Anterior cingulate cortex (tissue), 58 donors: Measurements from ENCODE around the gene BCAP31.
"Not testable (repeated sequence)": the region's sequence is repeated elsewhere in the genome, so short reads cannot be mapped to it uniquely, and the experiment has no call there.

Source experiments
- DNase-seq, 58 donors: peaks; one replicate each; lab custom pipeline; 2025; lab: John Stamatoyannopoulos, UW

The BCAP31 gene

DNA sequence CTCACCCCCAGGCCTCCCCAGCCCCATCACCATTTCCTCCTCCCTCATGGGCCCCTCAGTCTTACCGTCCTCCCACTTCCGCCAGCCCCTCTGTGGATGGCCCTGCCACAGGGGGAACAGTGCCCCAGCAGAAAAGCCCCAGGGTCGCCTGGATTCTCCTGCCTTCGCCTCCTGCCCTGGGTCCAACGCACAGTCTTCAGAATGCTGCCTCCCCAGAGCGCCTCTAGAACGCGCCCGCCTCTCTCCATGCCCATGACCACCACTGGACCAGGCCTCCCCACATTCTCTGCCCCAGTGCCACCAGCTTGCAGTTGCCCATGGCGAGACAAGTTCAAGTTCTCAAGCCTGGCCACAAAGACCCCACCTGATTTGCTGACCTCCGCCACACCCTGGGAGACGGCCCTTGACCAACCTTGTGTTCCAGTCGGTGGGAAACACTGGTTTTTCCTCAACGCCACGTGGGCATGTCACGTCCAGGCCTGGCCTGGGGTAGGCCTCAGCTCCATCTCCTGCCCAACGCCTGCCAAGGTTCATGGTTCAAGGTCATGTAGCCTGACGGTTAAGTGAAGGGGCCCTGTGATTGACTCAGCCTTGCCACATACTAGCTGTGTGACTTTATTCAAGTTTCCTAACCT lies 39.2 kb upstream of the BCAP31 start:
- no peak for DNase-seq

DNA sequence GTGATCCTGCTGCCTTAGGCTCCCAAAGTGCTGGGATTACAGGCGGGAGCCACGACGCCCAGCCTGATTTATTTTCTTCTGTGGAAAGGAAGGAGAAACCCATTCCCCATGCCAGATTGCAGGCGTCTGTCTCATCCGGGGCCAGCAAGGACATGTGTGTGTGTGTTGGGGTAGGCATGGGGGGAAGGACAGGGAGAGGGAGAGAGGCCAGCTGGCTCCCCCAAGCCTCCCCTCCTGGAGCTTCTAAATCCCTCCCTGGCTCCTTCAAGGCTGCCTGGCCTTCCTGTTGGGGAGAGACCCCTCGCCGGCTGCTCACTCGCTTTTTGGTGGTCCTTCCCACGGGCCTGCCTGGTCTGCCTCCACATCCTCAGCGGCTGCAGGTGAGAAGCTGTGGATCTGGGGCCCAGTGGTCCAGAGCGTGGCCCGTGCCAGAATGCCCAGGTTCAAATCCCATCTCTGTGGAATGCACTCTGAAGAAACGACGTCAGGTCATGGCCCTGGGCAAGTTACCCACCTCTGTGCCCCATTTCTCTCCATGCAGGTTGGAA lies 38.5 kb upstream of the BCAP31 start:
- no peak for DNase-seq

- no peak for DNase-seq
These were observed 37.7 kb upstream of the BCAP31 start for GRCh38 chrX:153761863-153762262.

GRCh38 chrX:153755136-153755535 lies 30.9 kb upstream of the BCAP31 start:
- DNase-seq: no peak

DNA sequence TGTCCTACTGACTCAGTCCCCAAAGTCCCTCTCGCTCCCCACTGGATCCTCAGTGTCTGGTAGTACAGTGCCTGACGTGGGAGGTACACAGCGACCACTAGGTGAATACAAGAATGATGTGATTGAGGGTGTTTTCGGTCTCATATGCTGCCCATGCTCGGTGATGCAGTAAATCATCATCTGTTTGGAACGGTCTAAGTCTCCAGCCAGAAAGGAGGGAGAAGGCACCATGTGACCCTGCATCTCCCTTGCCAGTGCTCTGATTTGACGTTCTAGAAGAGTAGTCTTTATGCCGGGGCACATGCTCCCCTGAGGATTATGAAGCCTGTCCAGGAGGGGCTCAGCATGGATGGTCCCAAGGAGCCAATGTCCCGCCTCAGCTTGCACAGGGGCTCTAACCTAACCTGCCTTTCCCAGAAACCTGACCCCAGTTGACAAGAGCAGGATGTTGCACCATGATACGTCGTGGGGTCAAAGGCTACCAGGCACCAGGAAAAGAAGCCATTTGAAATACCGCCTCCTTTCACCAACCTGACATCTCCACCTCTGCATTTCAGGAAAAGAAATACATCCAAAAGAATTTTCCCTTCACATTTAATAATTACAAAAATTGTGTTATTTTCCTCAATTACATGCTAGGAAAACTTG lies 26.1 kb upstream of the BCAP31 start:
- DNase-seq: no peak

- DNase-seq: peak in 1 of 58 donors; percentile 10
These were observed 24.8 kb upstream of the BCAP31 start for GRCh38 chrX:153749017-153749416.

- not testable (repeated sequence) for DNase-seq
These were observed 22.8 kb upstream of the BCAP31 start for GRCh38 chrX:153746991-153747390.

GRCh38 chrX:153746359-153746758 lies 22.2 kb upstream of the BCAP31 start:
- DNase-seq: no peak

DNA sequence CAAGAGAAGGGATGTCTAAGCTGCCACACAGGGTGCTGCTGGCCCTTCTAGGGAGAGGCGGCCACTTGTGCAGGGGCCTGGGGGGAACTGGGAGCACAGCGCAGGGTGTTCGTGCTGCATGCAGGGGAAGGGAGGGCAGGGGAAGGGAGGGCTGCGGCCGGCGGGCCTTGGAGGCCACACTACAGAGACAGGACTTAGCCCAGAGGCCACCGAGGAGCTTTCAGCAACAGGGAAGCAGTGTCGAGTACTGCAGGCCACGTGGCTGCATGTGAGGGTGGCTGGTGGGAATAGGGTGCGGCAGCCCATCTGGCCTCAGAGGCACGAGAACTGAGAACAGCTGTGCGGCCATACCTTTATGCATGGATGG lies 20.9 kb upstream of the BCAP31 start:
- not testable (repeated sequence) for DNase-seq

DNA sequence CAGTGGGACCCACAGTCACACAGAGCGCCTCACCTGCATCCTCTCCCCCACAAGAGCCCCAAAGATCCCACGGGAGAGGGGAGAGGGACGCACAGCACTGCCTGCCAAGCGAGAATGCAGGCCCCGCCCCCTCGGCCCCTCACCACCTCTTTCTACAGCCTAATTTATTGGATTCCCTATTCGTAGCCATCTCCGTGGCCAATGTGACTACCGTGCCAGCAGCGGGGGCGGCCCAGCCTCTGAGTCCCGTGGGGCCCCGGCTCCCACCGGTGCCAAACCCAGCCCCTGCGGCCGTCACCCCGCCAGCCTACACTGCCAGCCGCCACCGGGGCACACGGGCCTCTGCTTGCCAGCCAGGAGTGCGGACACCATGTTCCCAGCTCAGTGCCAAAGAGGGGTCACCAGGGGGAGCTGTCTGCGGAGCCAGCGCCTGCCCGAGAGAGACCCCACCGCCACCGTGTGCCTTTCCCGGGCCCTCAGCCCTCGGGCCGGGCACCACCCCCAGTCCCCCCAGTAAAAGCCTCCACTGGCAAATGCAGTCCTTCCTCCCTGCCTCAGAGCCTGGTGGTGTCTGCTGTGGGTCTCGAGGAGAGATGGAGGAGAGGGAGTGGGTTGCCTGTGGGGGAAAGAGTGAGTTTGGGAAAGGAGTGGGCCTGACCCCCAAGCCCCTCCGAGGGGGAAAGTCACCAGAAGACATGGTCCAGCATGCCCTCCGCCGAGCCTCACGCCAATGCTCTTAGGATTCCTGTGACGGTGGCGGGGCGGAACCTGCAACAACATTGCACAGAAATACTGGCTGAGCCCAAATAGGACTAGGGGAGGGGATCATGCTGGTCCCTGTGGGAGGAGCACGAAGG lies 20.3 kb upstream of the BCAP31 start:
- peak in 6 of 58 donors; percentile 10 to 53 (median 24) for DNase-seq

- DNase-seq: not testable (repeated sequence)
These were observed 19.5 kb upstream of the BCAP31 start for GRCh38 chrX:153743468-153744209.

DNA sequence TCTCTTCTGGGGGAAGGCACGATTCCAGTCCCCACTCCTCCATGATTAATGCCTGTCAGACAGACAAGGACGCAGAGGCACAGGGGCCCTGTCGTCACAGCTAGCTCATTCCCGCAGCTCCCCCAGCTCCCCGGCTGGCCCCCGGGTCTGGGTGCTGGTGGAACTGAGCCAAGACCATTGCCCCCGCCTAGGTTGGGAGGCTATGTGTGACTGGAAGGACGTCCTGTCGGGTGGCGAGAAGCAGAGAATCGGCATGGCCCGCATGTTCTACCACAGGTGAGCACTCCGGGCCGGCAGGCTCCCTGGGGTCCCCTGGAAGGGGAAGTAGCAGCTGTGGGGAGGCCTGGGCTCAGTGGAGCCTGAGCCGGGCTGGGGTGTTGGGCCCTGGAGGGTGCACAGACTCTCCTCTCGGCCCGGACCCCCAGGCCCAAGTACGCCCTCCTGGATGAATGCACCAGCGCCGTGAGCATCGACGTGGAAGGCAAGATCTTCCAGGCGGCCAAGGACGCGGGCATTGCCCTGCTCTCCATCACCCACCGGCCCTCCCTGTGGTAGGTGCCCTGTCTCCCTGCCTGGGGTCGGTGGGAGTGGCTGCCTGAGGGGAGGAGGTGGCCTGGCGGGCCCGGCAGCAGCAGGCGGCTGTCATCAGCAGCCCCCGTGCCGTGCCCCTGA lies 18.7 kb upstream of the BCAP31 start:
- DNase-seq: not testable (repeated sequence)

DNA sequence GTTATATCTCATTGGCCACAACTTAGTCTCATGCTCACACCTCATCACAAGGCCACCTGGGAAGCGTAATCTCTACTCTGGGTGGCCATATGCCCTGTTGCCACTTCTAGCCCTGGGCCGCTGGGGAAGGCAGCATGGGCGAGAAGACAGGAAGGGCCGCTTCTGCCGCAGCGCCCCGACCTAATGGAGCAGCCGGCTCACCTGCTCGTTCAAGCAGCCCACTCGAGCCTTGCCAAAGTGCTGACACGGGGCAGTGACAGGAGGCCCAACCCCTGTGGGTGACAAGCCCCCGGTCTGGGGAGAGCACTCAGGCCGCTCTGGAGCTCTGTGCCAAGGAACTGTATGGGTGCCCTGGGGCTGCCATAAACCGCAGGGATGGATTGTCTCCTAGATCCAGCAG lies 17.9 kb upstream of the BCAP31 start:
- DNase-seq: not testable (repeated sequence)

DNA sequence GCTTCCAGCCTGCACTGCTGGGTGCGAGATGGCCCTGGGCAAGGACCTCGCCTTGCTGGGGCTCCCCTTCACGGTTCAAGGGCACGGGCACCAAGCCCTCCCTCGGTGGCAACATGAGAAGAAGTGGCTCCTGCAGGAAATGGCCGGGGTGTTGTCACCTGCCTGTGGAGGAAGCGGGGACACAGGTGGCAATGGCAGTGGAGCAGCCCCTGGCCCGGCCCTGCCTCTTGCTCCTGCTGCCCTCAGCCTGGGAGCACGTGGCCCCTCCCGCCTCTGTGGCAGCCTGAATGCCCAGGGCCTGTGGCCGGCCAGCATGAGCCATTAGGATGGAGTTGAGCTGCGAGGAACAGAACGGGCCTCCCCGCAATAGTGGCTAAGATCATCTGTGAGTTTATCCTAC lies 17.3 kb upstream of the BCAP31 start:
- DNase-seq: no peak

DNA sequence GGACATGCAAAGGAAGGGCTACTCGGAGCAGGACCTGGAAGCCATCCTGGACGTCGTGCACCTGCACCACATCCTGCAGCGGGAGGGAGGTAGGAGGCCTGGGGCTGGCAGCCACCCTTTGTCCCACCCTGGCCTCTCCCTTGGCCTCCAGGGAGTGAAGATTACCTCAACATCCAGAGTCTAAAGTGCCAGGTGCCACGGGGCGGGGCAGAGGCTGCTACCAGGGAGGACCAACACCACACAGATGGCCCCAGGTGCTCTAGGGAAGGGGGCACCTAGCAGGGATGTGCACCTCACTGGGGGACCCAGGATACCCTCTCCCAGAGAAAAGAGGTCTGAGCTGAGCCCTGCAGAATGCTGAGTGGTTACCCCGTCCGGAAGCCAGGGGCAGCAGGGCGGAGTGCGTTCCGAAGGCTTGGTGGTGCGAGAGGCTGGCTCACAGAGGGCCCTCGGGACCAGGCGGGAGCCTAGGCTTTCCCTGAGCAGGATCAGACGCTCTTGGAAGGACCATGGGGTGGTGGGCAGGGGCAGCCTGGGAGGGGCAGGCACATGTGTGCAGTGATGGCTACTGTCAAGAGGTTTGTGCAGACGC lies 16.5 kb upstream of the BCAP31 start:
- DNase-seq: no peak

DNA sequence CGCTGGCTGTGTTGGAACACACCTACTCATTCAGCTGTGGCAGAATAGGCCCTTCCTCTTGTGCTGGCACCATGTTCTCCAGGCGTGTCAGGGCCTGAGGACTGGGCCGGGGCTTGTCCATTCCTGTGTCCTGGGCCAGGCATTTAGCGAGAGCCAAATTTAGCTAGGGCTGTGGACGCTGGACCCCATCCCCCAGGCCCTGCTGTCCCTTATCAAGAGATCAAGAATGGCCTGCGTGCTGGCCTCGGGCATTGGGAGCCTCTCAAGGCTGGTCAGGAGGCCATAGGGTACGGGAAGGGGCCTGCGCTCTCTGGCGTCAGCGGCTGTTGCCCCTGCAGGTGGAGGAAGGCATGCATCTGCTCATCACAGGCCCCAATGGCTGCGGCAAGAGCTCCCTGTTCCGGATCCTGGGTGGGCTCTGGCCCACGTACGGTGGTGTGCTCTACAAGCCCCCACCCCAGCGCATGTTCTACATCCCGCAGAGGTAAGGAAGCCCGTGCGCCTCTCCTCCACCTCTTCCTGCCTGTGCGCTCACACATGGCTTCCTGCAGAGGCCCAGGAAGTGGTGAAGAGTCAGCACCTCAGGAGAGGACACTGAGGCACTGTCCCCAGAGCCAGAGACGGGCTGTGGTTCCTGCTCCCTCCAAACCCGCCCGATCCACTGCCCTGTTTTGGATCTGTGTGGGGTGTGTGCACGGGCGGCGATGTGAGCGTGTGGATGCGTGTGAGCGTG lies 15.7 kb upstream of the BCAP31 start:
- DNase-seq: no peak

GRCh38 chrX:153738056-153738605 lies 13.9 kb upstream of the BCAP31 start:
- DNase-seq: no peak

DNA sequence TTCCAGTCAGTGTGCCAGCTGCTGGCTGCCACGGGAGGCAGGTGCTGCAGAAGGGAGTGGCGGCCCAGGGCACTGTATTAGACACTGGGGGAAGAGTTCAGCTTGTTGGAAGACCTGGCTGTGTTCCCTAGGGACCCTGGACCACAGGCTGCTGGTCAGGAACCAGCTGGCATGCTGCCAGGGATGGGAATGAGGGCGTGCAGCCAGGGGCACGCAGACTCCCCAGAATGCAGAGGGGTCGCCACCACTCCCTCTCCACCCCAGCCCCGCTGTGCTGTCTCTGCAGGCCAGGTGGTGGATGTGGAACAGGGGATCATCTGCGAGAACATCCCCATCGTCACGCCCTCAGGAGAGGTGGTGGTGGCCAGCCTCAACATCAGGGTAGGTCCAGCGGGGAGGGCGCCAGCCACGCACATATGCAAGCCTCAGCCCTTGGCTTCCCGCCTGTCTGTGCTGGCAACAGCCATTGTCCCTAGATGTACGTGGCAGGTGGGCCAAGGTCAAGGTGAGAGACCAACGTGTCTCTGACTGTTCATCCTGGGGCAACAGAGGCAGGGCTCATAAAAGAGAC lies 12.8 kb upstream of the BCAP31 start:
- no peak for DNase-seq
